OCI-LY7 (cell line): ENCODE results near the gene HMOX1.

ENCODE experiments used
- CTCF ChIP-seq: fragments of 200-600 bp; sonication (generic); conservative IDR thresholded peaks from 2 replicates; pipeline ENCODE4 v1.5.1; 2014; ENCODE audit warnings: mild to moderate bottlenecking, antibody characterized with exemption, low read length, moderate library complexity, mixed read lengths
- EZH2phosphoT487 ChIP-seq: fragments of 200-600 bp; sonication (generic); IDR thresholded peaks from 2 replicates; pipeline ENCODE4 v1.6.1; 2018; ENCODE audit warnings: low read depth, borderline replicate concordance, mild to moderate bottlenecking, mixed run types, antibody characterized with exemption, low read length, moderate library complexity, mixed read lengths

DNA sequence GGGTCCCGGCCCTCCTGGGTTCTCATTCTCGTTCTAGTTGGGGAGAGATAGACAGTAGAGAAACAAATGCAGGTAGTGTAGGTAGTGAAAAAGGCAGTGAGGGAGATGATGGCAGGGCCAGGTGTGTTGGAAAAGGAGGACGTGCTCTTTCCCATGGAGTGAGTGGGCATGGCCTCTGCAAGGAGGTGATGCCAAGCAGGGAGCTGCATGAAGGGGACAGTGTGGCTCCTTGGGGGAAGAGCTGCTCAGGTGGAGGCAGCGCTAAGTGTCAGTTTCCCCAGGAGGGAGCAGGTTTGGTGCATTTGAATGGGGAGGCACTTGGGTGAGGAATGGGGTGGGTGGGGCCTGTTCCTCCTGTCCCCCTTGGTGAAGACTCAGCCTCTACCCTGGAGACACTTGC is 41.2 kb downstream of the HMOX1 start:
- no peak for TF ChIP-seq CTCF
- no peak for TF ChIP-seq EZH2phosphoT487
